Ishikawa (cell line): ENCODE measurements around the gene RFNG.

Experiments used
- CEBPB ChIP-seq: IDR thresholded peaks from 2 replicates; pipeline ENCODE4 v1.6.1; 2012
- CREB1 ChIP-seq: IDR thresholded peaks from 2 replicates; pipeline ENCODE4 v1.6.1; 2012; ENCODE audit warnings: low read depth
- EP300 ChIP-seq: IDR thresholded peaks from 2 replicates; pipeline ENCODE4 v1.6.1; 2012; ENCODE audit warnings: borderline replicate concordance
- FOXM1 ChIP-seq: IDR thresholded peaks from 2 replicates; pipeline ENCODE4 v1.6.1; 2012; ENCODE audit warnings: low read depth, borderline replicate concordance
- MAX ChIP-seq: IDR thresholded peaks from 2 replicates; pipeline ENCODE4 v1.6.1; 2012
- NFIC ChIP-seq: IDR thresholded peaks from 2 replicates; pipeline ENCODE4 v1.6.1; 2012
- RAD21 ChIP-seq: IDR thresholded peaks from 2 replicates; pipeline ENCODE4 v1.6.1; 2012; ENCODE audit warnings: low read depth
- REST ChIP-seq: IDR thresholded peaks from 2 replicates; pipeline ENCODE4 v1.6.1; 2012; ENCODE audit warnings: low read depth, mild to moderate bottlenecking
- TAF1 ChIP-seq: IDR thresholded peaks from 2 replicates; pipeline ENCODE4 v1.6.1; 2012; ENCODE audit warnings: low read depth, mild to moderate bottlenecking
- TCF12 ChIP-seq: IDR thresholded peaks from 2 replicates; pipeline ENCODE4 v1.6.1; 2012; ENCODE audit warnings: low read depth
- TEAD4 ChIP-seq: IDR thresholded peaks from 2 replicates; pipeline ENCODE4 v1.6.1; 2012
- YY1 ChIP-seq: IDR thresholded peaks from 2 replicates; pipeline ENCODE4 v1.6.1; 2012; ENCODE audit warnings: low read depth
- ZBTB7A ChIP-seq: IDR thresholded peaks from 2 replicates; pipeline ENCODE4 v1.6.1; 2012; ENCODE audit warnings: low read depth

GRCh38 chr17:82073446-82073845, 21.8 kb upstream of the RFNG start:
- TF ChIP-seq MAX, result no peak
- no peak for TF ChIP-seq CREB1
- no peak for TF ChIP-seq FOXM1
- TF ChIP-seq TAF1, result no peak
- TF ChIP-seq ZBTB7A, result no peak
- no peak for TF ChIP-seq NFIC
- TF ChIP-seq EP300, result no peak
- no peak for TF ChIP-seq TEAD4
- TF ChIP-seq YY1, result no peak
- no peak for TF ChIP-seq RAD21
- TF ChIP-seq TCF12, result no peak
- TF ChIP-seq REST, result no peak
- TF ChIP-seq CEBPB, result no peak
